HG02870 (cell line): Measurements from ENCODE around the gene PATE1.
"Not testable (repeated sequence)": the region's sequence is repeated elsewhere in the genome, so short reads cannot be mapped to it uniquely, and the experiment has no call there.

ENCODE experiments used
- ATAC-seq: cut with Tn5 transposase; IDR thresholded peaks from one replicate; pipeline ENCODE4 v1.9.1; 2021; ENCODE audit warnings: mild to moderate bottlenecking, moderate library complexity; ENCODE audit not compliant: unreplicated experiment

Gene PATE1

GRCh38 chr11:125745979-125746378 lies at the start of gene PATE1:
Gene PATE1, plus strand, starts transcription at chr11:125746279. Its CDS starts 26 bp downstream, at chr11:125746305.
- ATAC-seq, result no peak

GRCh38 chr11:125701018-125701610 lies 45.0 kb upstream of the PATE1 start:
- ATAC-seq, result no peak

DNA sequence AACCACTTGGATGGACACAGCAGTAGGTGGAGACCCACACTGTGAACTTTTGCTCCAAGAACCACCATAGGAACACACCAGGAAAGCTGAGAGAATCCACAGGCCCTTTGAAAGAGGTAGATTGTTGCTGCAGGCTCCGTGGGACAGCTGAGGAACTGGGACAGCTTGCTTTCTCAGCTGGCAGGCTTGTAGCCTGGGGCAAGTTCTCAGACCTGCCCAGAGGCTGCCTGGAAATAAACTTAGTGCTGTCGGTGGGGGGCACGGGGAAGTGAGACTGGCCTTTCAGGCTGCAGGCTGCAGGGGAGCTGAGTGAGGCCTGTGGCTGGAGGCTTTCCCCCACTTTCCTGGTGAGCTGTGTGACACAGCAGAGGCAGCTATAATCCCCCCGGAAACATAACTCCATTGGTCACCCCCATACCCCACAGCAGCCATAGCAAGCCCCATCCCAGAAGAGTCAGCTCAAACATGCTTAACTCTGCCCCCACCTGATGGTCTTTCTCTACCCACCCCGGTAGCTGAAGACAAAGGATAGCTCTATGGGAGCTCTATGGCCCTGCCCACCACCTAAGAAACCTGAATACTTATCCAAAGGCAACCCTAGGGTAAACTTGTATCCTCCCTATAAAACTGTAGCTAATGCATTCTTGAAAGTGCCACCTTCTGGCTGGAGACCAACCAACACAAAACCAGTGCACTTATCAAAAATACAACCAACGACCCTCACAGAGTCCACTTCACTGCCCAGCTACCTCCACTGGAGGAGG lies 44.0 kb upstream of the PATE1 start:
- ATAC-seq, result no peak

DNA sequence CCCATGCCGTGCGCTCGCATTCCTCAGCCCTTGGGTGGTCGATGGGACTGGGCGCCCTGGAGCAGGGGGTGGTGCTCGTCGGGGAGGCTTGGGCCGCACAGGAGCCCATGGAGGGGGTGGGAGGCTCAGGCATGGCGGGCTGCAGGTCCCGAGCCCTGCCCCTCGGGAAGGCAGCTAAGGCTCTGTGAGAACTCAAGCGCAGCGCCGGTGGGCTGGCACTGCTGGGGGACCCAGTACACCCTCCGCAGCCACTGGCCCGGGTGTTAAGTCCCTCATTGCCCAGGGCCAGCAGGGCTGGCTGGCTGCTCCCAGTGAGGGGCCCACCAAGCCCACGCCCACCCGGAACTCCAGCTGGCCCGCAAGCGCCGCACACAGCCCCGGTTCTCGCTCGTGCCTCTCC lies 41.4 kb upstream of the PATE1 start:
- ATAC-seq, result not testable (repeated sequence)

GRCh38 chr11:125720781-125721180 lies 25.3 kb upstream of the PATE1 start:
- ATAC-seq, result no peak

DNA sequence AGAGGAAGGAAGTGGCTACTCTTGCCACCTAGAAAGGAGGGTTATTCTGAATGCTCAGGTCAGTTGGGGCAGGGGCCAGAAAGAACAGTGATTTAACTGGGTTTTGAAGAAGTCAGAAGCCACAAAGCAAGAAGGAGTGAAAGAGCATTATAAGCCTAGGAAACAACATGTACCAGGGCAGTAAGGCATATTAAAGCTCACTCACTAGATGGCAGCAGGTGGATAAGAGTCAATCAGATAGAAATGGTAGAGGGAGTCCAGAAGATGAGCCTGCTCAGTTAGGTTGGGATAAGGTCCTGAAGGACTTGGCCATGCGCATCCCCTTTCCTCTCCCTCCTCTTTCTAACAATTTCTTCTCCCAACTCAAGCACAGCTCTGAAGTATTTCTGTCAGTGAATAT lies 22.0 kb upstream of the PATE1 start:
- no peak for ATAC-seq

GRCh38 chr11:125728969-125729368 lies 17.1 kb upstream of the PATE1 start:
- ATAC-seq, result no peak

GRCh38 chr11:125740617-125741016 lies 5.5 kb upstream of the PATE1 start:
- no peak for ATAC-seq

- no peak for ATAC-seq
Measured at GRCh38 chr11:125743681-125744080, 2.4 kb upstream of the PATE1 start.

DNA sequence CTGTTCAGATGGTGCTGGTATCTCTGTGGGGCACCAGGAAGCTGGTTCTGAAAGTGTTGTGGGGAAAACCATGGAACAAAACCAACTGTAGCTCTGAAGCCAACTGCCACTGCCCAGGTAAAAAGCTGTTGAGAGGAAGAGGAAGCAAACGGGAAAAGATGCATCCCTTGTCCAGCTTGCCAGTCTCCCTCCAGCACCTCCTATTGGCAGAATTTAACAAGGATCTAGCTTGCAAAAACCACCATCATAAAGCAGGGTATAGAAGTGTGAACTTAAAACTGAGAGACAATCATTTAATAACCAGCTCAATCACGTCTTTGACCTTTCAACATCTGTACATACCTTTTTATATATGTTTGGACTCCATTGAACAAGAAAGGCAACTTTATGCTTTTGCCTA lies 4.5 kb downstream of the PATE1 start:
- ATAC-seq, result no peak

- no peak for ATAC-seq
Measured at GRCh38 chr11:125756050-125756449, 10.0 kb downstream of the PATE1 start.

GRCh38 chr11:125762445-125762844 lies 16.4 kb downstream of the PATE1 start:
- no peak for ATAC-seq

DNA sequence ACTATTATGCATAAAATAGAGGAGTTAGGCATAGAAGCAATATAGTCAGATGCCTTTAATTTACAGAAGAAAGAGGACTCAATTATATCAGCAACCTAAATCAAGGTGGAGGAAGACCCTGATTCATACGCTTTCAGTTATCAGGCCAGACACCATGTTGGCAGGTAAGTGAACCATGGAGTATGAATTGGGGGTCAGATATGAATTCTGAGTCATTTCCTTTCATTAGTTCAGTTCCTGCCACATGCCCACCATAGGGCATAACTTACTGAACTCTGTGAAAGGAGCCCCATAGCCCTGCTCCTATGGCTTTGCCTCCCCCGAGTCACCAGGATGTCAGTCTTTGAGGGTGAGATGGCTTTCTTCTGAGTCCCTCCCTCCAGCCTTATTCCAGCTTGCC lies 17.4 kb downstream of the PATE1 start:
- ATAC-seq, result no peak

DNA sequence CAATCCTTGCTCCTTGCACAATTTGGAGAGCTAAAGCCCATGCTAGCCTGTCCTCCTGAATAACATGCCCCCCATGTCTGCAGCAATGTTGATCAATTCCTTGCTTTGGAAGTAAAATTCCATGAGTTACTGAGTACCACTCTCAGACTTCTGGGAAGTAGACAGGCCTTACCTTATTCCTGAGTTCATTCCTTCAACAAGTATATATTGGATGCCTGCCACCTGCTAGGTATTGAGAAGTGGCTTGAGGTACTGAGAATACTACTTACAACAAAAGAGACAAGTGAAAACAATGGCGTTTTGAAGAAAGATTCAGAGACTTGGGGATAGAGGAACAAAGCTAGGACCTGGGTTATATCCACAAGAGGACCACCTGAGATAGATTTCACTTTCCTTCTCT lies 20.2 kb downstream of the PATE1 start:
- no peak for ATAC-seq

- ATAC-seq, result no peak
Measured at GRCh38 chr11:125768336-125769046, 22.4 kb downstream of the PATE1 start.

GRCh38 chr11:125770583-125770982 lies 24.5 kb downstream of the PATE1 start:
- ATAC-seq, result no peak

DNA sequence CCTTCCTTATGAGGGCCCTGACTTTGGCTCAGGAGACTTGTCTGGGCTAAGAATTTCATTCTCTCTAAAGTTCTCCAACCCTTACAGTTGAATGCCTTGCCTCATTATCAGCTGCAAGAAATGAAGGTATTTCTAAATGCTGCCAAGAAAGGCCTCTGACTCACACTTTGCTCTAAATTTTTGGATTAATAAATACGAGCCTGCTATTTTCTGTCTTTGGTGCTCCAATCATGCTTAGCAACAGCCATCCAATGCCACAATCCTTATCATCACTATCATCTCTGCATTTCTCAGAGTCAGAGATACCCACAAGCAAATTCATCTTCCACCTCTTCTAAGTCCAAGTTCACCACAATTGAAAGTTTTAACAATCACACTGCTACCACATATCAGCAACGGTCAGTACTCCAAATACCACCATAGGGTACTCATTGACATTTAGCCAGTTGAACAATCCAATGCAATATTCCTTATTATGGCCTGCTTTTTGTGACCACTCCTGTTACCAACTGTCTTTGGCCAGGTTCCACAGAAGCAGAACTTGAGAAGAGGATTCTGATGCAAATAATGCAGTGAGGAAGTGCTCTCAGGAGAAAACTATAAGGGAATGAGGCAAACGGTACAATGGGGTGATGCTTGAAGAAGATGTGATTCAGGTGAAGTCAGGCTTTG lies 26.9 kb downstream of the PATE1 start:
- ATAC-seq, result no peak

- no peak for ATAC-seq
Measured at GRCh38 chr11:125773516-125773915, 27.4 kb downstream of the PATE1 start.

- no peak for ATAC-seq
Measured at GRCh38 chr11:125777309-125777708, 31.2 kb downstream of the PATE1 start.

DNA sequence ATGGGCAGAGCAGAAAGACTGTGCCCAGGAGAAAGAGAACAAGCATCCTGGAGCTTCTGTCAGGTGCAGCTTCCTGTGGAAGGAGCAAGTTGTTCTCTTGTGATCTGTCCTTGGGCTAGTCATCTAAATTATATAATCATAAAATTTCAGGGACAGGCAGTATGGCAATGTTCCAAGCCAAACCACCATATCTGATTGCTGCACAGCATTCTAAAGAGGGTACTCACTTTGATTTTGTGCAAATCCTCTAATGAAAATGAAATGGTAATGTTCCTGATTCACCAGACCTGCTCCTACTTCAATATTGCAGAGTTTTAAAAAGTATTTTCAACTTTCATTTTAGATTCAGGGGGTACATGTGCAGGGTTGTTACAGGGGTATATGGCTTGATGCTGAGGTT lies 32.6 kb downstream of the PATE1 start, which contains the start of gene PATE2:
TSS of gene PATE2 (minus strand) at position 101 of the 400 bp plus-strand sequence. CDS start at position 46, 55 bp downstream.
- no peak for ATAC-seq

- no peak for ATAC-seq
Measured at GRCh38 chr11:125784678-125785077, 38.6 kb downstream of the PATE1 start.
